SJSA1 (cell line): ENCODE results near the gene KLF4. TPM values are rescaled to one million over a fixed set of nuclear protein-coding genes. Genes with fewer than 3 reads are reported as not detected.
"Not testable (repeated sequence)": the region's sequence is repeated elsewhere in the genome, so short reads cannot be mapped to it uniquely, and the experiment has no call there.

Source experiments
- DNase-seq, 2 experiments: peaks; one replicate each; pipeline ENCODE4 v3.0.0-alpha.2; 2015 to 2020; ENCODE audit warnings: low spot score in 2 of 2, low read depth in 1 of 2
- H3K27ac ChIP-seq: fragments of 250-450 bp; sonication (Bioruptor Pico); 2 replicates; pipeline ENCODE4 v1.5.1; 2020; ENCODE audit warnings: mild to moderate bottlenecking, moderate library complexity
- H3K27me3 ChIP-seq: fragments of 250-450 bp; sonication (Bioruptor Pico); replicated peaks from 2 replicates; pipeline ENCODE4 v1.5.1; 2020; ENCODE audit warnings: mild to moderate bottlenecking, moderate library complexity
- H3K36me3 ChIP-seq: fragments of 250-450 bp; sonication (Bioruptor Pico); 2 replicates; pipeline ENCODE4 v1.5.1; 2020; ENCODE audit warnings: mild to moderate bottlenecking
- H3K4me1 ChIP-seq: fragments of 250-450 bp; sonication (Bioruptor Pico); replicated peaks from 2 replicates; pipeline ENCODE4 v1.6.1; 2021; ENCODE audit warnings: mild to moderate bottlenecking
- H3K4me3 ChIP-seq: fragments of 250-450 bp; sonication (Bioruptor Pico); 2 replicates; pipeline ENCODE4 v1.5.1; 2020; ENCODE audit warnings: mild to moderate bottlenecking
- H3K9me3 ChIP-seq: fragments of 250-450 bp; sonication (Bioruptor Pico); replicated peaks from 2 replicates; pipeline ENCODE4 v1.5.1; 2020; ENCODE audit warnings: mild to moderate bottlenecking
- total RNA-seq: library from RNA; depleted of rRNA; stranded (reverse); fragments of >200 nt; shearing (Covaris generic); gene quantifications from 2 replicates; pipeline ENCODE4 v1.2.3, GENCODE V29; 2014

Gene KLF4
- total RNA-seq, 1 experiment from 2014 or later, result 1.00 TPM

DNA sequence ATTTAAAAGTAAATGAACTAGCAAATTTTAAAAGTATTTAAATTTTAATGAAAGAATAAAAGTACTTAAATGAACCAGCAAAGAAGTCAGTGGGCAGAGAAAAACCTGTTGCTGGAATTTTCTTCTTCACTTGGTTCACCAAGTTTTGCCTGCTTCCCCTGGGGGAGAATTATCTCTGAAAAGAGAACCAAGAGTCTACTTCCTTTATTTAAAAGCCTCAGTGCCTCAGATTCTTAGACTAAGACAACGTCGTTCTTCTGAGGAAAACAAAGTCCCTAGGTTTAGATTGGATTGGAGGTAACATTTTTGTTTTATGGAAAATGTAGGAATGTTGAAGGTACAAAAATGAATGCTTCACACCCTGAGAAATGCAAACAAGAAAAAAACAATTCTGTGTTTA lies 7.4 kb upstream of the KLF4 start:
- H3K27me3 ChIP-seq, result no peaks in the 10 kb centered on the region
- H3K4me3 ChIP-seq, result no peak overlapping the region
- H3K27ac ChIP-seq, result no peak overlapping the region
- H3K4me1 ChIP-seq, result no peaks in the 10 kb centered on the region
- no peak for DNase-seq
- no peaks in the 10 kb centered on the region for H3K9me3 ChIP-seq
- H3K36me3 ChIP-seq, result no peaks in the 10 kb centered on the region

DNA sequence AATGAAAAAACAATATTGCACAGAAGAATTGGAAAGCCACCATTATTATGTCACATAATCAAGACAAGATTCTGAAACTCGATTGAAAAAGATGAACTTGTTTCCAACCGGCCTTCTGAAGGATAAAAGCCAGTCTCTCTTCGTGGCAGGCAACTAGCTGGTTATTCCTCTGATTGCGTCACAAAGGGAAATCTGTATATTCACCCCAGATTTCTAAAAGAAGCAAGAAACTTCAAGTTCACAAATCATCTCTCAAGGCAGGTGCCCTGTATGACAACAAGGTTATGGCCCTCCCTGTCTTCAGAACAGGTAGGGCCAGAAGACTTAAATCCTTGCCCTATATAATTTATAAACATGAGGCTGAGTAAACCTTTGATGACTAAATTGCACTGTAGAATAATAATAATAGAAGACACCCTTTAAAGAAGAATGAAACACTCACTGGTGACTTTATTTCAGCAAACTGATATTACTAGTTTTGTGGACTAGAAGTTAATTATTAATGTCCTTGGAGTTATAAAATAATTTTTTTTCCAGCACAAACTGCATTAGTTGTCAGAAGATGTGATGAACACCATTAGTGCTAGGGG lies 2.9 kb upstream of the KLF4 start:
- Histone ChIP-seq H3K9me3 (no peaks in the 10 kb centered on the region), H3K4me1 (peaks cover 16% of the 10 kb centered on the region), H3K27me3 (no peaks in the 10 kb centered on the region), H3K27ac (no peak overlapping the region), H3K36me3 (no peaks in the 10 kb centered on the region; the same call in 1 of the 2 replicates), H3K4me3 (no peak overlapping the region)
- no peak for DNase-seq

DNA sequence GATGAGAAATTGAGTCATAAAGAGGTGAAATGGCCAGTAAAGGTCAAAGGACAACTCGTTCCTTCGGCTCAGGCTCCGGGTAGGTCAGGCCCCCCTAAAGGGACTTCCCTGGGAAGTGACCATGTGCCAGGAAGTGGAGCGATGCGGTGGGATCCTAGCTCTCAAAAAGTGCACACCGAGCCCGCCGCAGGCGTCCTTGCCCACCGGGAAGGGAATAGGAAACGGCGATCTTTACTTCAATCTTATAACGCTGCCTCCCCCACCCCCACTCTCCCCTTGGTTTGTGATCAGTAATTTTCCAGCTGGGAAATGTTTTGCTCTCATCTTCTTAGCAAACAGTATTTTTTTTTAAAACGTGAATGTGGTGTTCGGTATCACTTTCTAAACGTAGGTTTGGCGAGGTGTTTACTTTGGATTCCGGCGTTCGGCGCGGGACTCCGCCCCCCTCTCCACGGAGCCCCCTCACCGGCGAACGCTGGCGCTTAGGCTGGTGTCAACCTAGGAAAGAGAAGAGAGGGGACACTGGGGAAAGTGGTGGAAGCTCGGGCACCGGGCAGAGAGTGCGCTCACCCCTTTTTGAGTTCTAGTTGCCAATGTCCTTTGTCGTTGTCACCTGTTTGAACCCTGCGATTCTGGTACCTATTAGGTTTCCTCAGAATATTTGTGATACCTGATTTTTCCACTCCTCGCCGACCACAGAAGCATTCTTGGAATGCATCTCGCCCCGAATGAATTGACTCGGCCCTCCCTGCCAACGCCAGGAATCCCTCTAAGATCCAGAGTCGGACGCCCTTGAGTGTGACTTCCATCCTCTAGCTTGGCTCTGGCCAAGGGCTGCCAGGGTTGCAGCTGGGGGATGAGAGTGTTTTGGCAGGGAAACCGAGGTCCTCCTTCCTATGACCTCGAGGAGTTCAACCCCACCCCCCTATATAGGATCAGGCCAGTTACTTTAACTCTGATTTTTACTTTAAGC lies 1.8 kb upstream of the KLF4 start:
- no peaks in the 10 kb centered on the region for H3K27me3 ChIP-seq
- H3K4me3 ChIP-seq, result no peak overlapping the region
- peaks cover 16% of the 10 kb centered on the region for H3K4me1 ChIP-seq
- H3K9me3 ChIP-seq, result no peaks in the 10 kb centered on the region
- no peaks in the 10 kb centered on the region; the same call in 1 of the 2 replicates for H3K36me3 ChIP-seq
- no peak for DNase-seq
- H3K27ac ChIP-seq, result no peak overlapping the region

DNA sequence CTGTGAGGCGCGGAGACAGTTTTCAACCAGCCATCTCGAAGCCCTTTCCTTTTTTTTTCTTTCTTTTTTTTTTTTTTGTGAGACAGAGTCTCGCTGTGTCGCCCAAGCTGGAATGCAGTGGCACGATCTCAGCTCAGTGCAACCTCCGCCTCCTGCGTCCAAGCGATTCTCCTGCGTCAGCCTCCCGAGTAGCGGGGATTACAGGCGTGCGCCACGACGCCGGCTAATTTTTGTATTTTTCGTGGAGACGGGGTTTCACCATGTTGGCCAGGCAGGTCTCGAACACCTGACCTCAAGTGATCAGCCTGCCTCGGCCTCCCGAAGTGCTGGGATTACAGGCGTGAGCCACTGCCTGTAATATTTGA lies 1.0 kb upstream of the KLF4 start:
- not testable (repeated sequence) for H3K27ac ChIP-seq

DNA sequence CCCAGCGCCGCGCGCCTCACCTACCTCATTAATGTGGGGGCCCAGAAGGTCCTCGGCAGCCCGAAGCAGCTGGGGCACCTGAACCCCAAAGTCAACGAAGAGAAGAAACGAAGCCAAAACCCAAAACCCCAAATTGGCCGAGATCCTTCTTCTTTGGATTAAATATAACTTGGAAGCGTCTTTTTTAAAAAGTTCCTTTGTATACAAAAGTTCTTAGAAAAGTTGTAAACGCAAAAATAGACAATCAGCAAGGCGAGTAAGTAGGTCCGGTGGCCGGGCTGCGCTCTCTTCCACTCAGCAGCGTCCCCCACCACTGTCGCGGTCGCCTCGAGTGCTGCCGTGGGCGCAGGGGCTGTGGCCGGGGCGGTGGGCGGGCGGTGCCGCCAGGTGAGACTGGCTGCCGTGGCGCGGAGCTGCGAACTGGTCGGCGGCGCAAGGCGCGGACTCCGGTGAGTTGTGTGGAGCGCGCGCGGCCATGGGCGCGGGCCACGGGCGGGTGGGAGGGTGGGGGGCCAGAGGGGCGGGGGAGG lies 360 bp downstream of the KLF4 start:
- Histone ChIP-seq H3K27ac (no peak overlapping the region), H3K27me3 (no peaks in the 10 kb centered on the region), H3K36me3 (no peaks in the 10 kb centered on the region; the same call in 1 of the 2 replicates), H3K9me3 (no peaks in the 10 kb centered on the region), H3K4me3 (peak overlapping the region; percentile 58), H3K4me1 (peaks cover 16% of the 10 kb centered on the region)
- peak in 1 of 2 experiments; percentile 26 for DNase-seq

More for the DNA sequence above, 1.0 kb upstream of the KLF4 start:
- not testable (repeated sequence) for H3K9me3 ChIP-seq, H3K36me3 ChIP-seq, DNase-seq, H3K27me3 ChIP-seq
- Histone ChIP-seq H3K4me1 (peaks cover 16% of the 10 kb centered on the region), H3K4me3 (peak overlapping the region; percentile 58)

DNA sequence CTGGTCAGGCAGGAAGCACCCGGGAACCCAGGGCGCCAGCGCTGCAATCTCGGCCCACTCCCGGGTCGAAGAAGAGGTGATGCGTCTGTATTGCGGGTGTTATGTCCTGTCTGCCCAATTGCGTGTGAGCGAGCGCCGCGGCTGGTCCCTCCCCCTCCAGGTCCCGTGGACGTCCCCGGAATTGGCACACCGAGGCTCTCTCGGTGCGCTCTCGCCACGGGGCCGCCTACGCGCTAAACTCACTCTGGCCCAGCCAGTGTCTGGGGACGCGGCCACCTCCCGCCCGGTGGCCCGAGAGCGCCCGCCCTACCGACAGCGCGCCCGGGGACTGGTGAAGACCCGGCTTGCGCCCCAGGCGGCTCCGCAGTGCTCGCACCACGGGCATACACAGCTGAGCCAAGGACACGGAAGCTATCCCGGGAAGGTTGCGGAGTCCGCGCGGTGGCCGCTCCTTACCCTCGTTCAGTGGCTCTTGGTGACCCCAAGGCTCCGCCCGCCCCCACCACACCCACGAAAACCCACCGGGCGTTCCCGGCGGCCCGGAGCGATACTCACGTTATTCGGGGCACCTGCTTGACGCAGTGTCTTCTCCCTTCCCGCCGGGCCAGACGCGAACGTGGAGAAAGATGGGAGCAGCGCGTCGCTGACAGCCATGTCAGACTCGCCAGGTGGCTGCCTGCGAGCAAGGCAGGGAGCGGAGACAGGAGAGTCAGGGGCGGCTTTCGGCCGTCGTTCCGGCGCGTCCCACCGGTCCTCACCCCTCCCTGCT lies 1.0 kb downstream of the KLF4 start:
- Histone ChIP-seq H3K4me3 (peak overlapping the region; percentile 58), H3K36me3 (no peaks in the 10 kb centered on the region; the same call in 1 of the 2 replicates), H3K27me3 (no peaks in the 10 kb centered on the region), H3K4me1 (peaks cover 16% of the 10 kb centered on the region), H3K9me3 (no peaks in the 10 kb centered on the region), H3K27ac (no peak overlapping the region)
- DNase-seq, result peak in 1 of 2 experiments; percentile 31

DNA sequence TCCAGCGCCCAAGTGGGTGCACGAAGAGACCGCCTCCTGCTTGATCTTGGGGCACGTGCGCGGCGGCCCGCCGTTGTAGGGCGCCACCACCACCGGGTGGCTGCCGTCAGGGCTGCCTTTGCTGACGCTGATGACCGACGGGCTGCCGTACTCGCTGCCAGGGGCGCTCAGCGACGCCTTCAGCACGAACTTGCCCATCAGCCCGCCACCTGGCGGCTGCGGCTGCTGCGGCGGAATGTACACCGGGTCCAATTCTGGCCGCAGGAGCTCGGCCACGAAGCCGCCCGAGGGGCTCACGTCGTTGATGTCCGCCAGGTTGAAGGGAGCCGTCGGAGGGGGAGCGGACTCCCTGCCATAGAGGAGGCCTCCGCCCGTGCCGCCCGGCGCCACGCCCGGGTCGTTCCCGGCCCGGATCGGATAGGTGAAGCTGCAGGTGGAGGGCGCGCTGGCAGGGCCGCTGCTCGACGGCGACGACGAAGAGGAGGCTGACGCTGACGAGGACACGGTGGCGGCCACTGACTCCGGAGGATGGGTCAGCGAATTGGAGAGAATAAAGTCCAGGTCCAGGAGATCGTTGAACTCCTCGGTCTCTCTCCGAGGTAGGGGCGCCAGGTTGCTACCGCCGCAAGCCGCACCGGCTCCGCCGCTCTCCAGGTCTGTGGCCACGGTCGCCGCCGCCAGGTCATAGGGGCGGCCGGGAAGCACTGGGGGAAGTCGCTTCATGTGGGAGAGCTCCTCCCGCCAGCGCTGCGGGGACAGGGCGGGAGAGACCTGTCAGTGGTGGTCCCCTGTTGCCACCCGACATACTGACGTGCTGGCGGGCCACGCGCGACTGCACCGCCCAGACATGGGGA lies 1.8 kb downstream of the KLF4 start:
- no peaks in the 10 kb centered on the region; the same call in 1 of the 2 replicates for H3K36me3 ChIP-seq
- peak overlapping the region; percentile 58 for H3K4me3 ChIP-seq
- H3K4me1 ChIP-seq, result peaks cover 16% of the 10 kb centered on the region
- no peaks in the 10 kb centered on the region for H3K9me3 ChIP-seq
- H3K27me3 ChIP-seq, result no peaks in the 10 kb centered on the region
- H3K27ac ChIP-seq, result no peak overlapping the region
- DNase-seq, result no peak

DNA sequence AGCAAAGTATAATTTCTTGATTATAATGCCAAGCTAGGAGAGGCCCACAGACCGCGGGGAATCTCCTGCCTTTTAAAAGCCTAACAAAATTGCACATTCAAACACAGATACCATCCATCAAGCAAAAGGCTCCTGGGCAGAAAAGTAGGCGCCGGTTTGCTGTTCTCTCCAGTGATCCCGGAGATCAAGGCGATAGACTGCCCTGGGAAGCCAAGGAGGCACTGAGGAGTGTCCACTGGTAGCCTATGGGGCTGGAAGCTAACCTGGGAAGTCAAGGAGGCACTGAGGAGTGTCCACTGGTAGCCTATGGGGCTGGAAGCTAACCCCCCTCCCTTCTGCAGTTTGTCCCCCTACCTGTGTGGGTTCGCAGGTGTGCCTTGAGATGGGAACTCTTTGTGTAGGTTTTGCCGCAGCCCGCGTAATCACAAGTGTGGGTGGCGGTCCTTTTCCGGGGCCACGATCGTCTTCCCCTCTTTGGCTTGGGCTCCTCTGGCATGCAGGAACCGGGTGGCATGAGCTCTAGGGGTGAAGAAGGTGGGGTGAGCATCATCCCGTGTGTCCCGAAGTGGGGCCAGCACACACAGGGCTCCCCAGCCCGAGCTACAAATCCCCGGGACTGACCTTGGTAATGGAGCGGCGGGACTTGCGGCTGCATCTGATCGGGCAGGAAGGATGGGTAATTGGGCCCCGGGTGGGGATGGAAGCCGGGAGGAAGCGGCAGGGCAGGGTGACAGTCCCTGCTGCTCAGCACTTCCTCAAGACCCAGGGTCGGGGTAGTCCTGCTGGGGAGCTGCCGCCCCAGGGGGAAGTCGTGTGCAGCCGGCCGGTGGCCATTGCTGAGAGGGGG lies 2.7 kb downstream of the KLF4 start:
- H3K27ac ChIP-seq, result no peak overlapping the region
- peaks cover 16% of the 10 kb centered on the region for H3K4me1 ChIP-seq
- H3K27me3 ChIP-seq, result no peaks in the 10 kb centered on the region
- no peaks in the 10 kb centered on the region; the same call in 1 of the 2 replicates for H3K36me3 ChIP-seq
- H3K4me3 ChIP-seq, result no peak overlapping the region
- no peak for DNase-seq
- H3K9me3 ChIP-seq, result no peaks in the 10 kb centered on the region

DNA sequence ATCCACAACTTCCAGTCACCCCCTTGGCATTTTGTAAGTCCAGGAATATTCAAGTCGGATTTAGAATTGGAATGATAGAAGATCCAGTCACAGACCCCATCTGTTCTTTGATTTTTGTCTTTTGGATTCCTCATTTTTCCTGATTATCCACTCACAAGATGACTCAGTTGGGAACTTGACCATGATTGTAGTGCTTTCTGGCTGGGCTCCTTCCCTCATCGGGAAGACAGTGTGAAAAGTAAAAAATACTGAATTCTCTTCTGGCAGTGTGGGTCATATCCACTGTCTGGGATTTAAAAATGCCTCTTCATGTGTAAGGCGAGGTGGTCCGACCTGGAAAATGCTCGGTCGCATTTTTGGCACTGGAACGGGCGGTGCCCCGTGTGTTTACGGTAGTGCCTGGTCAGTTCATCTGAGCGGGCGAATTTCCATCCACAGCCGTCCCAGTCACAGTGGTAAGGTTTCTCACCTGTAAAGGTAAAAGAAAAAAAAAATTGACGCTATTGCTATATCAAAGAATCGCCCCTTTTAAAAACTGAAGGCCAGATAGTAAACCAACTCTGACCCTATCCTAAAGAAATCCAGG lies 4.0 kb downstream of the KLF4 start:
- peaks cover 19% of the 10 kb centered on the region for H3K4me1 ChIP-seq
- H3K27me3 ChIP-seq, result no peaks in the 10 kb centered on the region
- no peak overlapping the region for H3K4me3 ChIP-seq
- no peaks in the 10 kb centered on the region for H3K9me3 ChIP-seq
- H3K27ac ChIP-seq, result no peak overlapping the region
- no peak for DNase-seq
- H3K36me3 ChIP-seq, result no peaks in the 10 kb centered on the region; the same call in 1 of the 2 replicates

DNA sequence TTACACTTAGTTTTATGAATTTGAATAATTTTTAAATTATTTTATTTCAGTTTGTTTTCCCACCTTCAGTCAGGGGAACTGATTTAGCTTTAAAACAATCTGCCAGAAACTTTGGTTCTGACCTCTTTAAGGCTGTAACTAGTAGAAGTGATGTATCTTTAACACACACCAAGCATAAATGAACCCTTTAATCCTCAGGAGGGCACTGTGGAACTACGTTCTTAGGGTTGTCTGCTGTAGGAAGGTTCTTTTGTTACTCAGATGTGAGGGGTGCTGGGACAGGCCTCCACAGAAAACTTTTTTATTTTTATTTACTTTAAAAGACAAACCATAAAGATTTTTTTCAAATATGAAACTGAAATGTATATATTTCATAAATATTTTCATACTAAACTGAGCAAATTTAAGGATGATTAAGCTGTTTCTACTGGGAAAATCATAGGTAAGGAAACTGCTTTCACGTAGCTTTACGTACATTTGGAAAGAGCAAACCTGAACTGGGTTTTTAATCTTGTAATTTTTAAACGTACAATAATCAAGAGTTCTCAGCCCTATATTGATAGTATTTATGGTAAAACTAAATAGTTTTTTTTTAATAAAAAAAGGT lies 5.3 kb downstream of the KLF4 start:
- no peaks in the 10 kb centered on the region for H3K9me3 ChIP-seq
- no peaks in the 10 kb centered on the region; the same call in 1 of the 2 replicates for H3K36me3 ChIP-seq
- peak in 1 of 2 experiments; percentile 53 for DNase-seq
- H3K4me3 ChIP-seq, result no peak overlapping the region
- no peak overlapping the region for H3K27ac ChIP-seq
- H3K4me1 ChIP-seq, result peaks cover 14% of the 10 kb centered on the region
- no peaks in the 10 kb centered on the region for H3K27me3 ChIP-seq

DNA sequence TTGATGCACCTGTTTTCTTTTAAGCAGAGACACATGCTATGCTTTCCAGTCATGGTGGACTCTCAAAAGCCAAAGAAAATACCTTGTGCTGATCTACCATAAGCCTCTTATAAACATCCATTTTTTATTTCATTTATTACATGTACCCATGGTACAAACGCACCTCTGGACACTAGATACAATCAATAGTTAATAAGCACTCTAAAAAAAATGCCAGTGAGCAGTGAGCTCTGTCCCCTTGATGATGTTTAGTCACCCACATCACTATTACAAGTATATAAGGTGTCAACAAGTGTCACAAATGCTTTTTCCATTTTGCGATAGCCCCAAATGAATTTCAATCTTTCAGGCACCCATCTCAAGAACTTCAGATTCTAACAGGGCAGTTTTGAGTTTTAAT lies 5.9 kb downstream of the KLF4 start:
- H3K27ac ChIP-seq, result no peak overlapping the region
- no peaks in the 10 kb centered on the region; the same call in 1 of the 2 replicates for H3K36me3 ChIP-seq
- H3K4me1 ChIP-seq, result peaks cover 10% of the 10 kb centered on the region
- H3K9me3 ChIP-seq, result no peaks in the 10 kb centered on the region
- DNase-seq, result no peak
- H3K4me3 ChIP-seq, result no peak overlapping the region
- H3K27me3 ChIP-seq, result no peaks in the 10 kb centered on the region
